CD4-positive, alpha-beta T cell treated with Interferon gamma for 1 hour (primary cell): ENCODE measurements around the gene C19orf85.
"Not testable (repeated sequence)": the region's sequence is repeated elsewhere in the genome, so short reads cannot be mapped to it uniquely, and the experiment has no call there.

ENCODE experiments used
- DNase-seq: peaks from one replicate; pipeline ENCODE4 v3.0.0-alpha.2; 2020

Gene C19orf85

DNA sequence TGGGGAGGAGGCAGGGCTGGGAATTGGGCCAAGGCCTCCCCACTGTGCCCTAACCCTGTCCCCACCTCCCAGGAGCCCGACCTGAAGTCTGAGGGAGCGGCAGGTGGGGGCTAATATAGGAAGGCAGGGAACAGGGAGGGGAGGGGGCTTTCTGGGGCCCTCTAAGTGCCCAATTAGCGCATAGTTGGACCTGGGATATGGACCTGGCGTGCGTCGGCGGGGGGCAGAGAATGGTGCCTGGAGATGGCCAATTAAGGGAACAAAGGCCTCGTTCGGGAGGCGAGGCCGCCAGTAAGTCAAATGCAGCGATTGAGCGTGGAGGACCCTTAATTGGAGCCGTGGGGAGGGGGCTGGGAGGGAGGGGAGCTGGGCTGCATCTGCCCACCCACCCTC is at the start of gene C19orf85:
Gene C19orf85, minus strand, starts transcription at position 90 of the 393 bp plus-strand sequence. CDS start 197 bp downstream, outside the sequence.
- no peak for DNase-seq

DNA sequence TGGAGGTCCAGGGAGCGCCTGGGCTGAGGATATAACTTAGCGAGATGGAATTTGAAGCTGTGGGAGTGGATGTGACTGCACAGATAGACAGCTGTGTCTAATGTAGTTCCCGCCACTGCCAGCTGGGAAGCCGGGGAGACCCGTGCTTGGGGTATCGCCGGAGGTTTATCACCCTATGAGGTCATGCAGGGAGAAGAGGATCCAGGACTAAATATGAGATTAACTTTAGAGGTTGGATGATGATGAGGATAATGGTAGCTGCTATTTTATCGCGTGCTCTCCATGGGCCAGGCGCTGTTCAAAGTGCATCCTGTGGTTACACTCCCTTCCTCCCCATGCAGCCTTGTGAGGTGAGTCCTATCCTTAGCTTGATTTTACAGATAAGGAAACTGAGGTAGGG is 43.6 kb upstream of the C19orf85 start:
- no peak for DNase-seq

DNA sequence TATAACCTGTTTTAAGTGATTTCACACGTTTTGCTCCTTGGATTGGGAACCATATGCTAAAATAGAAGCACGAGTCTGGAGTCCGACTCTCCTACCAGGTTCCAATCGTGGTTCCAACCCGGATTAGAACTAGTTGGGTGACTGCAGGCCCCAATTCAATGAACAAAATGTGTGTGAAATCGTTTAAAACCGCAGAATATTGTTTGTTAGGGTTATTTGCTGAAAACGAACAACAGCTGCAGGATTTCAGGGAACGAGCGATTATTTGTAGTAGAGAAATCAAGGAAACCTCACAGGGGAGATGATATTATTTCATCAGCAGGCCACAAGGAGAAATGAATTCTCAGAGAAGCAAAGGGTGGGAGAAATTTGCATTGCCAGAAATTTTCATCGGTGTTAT is 40.4 kb upstream of the C19orf85 start:
- no peak for DNase-seq

DNA sequence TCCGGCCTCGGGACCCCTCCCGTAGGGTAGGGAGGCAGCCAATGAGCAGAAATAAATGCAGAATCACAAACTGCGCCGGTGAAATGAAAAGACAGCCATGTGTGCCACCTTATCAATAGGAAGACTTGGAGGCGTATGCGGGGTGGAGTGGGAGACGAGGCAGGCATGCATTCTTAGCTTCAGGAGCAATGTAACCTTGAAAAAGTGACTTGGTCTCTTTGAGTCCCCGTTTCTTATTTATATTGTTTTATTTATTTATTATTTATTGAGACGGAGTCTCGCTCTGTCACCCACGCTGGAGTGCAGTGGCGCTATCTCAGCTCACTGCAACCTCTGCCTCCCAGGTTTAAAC is 39.7 kb upstream of the C19orf85 start:
- DNase-seq: no peak

DNA sequence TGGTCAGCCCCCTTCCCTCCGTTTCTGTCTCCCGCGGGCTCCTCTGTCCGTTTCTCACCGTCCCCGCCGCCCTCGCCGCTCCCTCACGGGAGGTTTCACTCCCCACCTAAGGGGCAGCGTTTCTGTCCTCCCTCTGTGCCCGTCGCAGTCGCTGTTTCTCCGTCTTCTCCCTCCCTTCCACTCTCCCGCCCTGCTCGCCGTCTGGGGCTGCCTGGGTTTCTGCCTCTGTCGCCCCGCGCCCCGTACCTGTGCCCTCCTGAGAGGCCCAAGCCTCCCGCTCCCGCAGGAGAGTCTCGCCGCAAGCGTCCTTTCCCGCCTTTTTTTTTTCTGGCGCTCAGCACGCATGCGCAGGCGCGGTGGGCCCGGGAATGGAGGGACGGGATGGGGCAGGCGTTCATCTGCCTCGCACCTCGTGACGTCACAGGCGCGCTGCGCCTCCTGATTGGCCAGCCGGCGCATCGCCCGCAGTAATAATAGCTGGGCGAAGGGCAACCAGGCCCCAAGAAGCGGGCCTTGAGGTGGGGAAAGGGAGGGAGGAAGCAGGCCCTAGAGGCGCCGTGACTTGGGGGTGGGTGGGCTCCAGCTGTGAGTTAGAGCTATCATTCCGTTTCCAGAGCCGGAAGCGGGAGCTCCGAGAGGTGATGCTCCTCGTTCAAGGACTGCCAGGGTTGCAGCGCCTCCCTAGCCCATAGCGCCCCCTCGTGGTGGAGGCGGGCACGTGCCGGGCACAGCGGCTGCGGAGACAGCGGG is 39.1 kb upstream of the C19orf85 start:
- peak; percentile 92 for DNase-seq

DNA sequence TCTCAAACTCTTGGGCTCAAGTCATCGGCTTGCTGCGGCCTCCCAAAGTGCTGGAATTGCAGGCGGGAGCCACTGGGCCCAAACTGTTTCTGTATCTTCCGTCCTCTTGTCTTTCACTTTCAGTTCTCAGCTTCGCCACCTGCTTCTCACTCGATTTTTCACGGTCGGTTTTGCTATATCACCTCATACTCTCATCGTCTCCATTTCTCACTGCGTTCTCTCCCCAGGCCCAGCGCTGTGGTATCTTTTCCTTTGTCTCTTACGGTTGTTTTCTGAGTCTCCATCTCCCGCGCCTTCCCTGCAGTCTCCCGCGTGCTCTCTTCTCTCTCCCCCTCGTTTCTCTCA is 38.6 kb upstream of the C19orf85 start:
- DNase-seq: no peak

DNA sequence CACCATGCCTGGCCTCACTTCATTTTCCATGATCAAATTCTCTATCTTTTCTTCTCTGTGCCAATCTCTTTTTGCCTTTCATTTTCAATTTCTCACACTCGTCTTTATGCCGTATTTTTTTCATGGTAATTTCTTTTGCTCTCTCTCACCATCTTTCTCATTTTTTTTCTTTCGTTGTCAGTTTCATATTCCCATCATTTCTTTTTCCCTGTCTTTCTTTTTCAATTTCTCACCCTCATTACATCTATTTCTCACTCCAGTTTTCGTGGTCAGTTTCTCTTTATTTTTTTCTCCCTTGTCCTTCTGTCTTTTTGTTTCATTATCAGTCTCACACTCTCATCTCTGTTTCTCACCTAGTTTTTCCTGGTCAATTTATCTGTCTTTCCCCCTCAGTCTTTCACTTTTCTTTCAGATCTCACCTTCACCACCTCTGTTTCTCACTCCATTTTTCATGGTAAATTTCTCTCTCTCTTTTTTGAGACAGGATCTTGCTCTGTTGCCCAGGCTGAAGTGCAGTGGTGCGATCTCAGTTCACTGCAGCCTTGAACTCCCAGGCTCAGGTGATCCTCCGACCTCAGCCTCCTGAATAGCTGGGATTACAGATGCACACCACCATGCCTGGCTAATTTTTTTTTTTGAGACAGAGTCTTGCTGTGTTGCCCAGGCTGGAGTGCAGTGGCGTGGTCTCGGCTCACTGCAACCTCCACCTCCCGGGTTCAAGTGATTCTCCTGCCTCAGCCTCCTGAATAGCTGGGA is 37.8 kb upstream of the C19orf85 start:
- DNase-seq: no peak

DNA sequence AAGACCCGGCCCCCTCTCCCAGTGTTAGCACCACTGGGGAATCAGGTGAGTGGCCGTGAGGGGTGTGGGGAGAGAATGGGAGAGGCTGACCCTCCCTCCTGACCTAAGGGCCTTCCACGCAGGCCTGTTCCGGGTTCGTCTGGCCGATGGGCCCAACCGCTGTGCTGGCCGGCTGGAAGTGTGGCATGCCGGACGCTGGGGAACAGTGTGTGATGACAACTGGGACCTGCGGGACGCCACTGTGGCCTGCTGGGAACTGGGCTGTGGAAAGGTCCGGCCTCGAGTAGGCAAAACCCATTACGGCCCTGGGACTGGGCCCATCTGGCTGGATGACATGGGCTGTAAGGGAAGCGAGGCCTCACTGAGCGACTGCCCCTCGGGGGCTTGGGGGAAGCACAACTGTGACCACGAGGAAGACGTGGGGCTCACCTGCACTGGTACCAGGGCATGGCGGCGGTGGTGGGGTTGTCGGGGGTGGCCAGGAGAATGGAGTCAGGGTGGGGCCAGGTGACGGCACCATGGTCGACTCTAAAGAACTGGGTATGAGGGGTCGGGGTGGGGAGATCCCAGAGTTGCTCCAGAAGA is 35.9 kb upstream of the C19orf85 start:
- no peak for DNase-seq

DNA sequence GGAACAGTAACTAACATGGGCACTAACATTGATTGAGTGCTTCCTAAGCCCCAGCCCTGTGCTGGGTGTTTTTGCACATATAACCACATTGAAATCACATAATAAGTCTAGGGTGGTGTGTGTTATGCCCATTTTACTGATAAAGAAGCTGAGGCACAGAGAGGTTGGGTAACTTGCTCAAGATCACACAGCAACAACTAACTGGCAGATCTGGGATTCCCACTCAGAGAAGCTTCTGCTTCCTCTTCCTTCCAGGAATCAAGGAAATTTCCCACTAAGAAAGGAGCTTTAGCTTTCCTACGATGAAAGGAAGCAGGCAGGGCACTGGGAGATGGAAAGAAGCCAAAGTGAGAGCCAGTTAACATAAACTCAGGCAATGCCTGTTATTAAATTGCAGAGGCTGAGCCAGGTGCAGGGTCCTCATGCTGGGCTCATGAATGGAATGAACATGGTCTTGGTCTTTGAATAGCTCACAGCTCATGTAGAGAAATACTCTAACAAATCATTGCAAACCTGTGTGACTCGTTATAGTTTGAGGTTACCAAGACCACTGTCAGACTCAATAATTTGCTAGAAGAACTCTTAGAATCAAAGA is 33.8 kb upstream of the C19orf85 start:
- no peak for DNase-seq

DNA sequence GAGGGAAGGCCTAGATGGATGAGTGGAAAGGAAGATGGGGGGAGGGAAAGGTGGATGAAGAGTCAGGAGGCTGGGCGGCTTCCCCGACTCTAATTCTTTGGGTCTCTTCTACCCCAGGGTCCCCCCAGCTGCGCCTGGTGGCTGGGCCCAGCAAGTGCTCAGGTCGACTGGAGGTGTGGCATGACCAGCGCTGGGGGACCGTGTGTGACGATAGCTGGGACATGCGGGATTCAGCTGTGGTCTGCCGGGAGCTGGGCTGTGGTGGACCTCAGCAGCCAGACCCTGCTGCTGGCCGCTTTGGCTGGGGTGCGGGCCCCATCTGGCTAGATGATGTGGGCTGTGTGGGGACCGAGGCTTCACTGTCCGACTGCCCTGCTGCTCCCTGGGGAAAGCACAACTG is 33.2 kb upstream of the C19orf85 start:
- DNase-seq: no peak

DNA sequence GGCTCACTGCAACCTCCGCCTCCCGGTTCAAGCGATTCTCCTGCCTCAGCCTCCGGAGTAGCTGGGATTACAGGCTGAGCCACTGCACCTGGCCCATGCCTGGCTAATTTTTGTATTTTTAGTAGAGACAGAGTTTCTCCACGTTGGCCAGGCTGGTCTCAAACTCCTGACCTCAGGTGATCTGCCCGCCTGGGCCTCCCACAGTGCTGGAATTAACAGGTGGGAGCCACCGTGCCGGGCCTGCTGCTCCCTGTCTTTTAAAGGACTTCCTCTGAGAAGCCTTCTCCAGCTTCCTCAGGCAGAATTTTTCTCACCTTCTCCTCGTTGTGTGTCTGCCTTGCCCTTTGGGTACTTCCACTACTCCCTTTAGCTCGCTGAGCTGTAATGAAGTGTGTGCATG is 32.3 kb upstream of the C19orf85 start:
- DNase-seq: not testable (repeated sequence)

DNA sequence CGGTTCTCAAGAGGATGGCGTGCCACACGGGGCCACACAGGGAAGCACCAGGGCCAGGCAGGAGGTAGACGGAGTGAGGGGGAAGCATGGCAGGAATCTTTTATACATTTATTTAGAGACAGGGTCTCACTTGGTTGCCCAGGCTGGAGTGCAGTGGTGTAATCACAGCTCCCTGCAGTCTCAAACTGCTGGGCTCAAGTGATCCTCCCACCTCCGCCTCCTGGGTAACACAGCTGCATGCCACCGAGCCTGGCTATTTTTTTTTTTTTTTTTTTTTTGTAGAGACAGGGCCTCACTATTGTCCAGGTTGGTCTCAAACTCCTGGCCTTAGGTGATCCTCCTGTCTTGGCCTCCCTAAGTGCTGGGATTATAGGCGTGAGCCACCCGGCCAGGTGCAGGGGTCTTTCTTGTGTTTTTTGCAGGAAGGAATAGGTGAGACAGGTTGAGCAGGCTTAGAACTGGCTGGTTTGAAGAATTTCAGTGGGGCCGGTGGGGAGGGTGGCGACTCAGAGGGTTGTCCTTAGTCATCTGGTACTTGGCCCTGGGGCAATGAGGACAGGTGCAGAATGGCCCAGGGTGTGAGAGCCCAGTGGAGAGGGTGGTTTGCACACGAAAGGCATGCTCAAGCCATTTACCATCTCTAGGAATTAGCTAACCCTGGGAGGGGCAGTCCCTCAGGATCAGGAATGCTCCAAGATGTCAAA is 31.2 kb upstream of the C19orf85 start:
- DNase-seq: no peak

DNA sequence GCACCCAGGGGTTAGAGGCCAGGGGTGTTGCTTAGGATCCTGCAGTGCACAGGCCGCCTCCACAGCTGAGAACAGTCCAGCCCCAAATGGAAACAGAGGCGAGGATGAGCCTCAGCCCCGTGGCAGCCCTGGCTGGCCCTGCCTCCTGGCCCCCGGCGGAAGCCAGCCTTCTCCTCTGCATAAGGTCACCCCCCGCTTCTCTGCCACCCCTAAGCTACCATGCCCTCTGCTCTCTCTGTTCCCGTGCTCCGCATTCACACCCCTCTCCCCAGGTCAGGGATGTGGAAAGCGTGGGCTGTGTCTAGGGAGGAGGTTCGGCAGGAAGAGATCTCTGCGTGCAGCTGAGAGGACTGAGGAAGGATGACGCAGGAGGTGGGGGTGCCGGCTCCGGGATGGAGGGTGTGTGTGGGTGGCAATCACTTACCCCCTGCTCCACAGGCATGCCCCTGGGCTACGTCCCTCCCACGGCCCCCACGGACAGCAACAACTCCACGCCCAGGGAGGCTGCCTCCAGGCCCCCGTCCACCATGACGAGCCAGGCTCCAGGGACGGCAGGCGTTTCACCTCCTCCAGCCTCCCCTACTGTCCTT is 29.7 kb upstream of the C19orf85 start:
- DNase-seq: no peak

DNA sequence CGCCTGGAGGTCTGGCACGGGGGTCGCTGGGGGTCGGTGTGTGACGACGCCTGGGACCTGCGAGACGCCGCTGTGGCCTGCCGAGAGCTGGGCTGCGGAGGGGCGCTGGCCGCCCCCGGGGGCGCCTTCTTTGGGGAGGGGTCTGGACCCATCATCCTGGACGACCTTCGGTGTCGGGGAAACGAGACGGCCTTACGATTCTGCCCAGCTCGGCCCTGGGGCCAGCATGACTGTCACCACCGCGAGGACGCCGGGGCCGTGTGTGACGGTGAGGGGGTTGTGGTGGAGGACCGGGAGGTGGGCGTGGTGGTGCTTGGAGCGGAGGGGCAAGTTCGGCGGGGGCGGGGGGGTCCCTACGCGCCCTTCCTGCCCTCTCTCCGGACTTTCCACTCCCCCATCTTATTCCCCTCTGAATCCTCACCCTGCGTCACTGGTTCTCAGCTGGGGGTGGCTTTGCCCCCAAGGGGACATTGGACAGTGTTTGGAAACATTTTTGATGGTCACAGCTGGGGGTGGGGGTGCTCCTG is 29.2 kb upstream of the C19orf85 start:
- no peak for DNase-seq

DNA sequence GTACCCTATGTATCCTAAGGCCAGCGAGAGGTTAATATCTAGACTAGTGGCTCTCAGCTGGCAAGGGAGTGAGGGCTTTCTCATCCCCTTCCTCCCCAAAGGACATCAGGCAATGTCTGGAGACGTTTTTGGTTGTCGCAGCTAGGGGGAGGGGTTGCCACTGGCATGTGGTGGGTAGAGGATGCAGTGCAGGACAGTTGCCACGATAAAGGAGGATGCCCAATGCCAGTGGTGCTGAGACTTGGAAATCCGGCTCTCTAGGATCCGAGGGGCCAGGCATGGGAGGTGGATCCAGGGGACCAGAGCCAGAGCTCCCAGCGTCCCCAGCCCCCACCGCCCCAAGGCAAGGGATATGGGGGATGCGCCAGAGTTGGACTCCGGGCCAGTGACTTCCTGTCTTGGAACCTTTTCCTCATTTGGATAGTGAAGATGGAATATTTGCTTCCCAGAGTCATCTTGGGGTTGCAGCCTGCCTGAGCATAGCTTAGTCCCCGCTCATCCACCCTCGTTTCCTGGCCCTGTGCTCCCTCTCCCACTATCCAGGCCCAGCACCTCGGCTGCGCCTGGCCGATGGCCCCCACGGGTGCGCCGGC is 28.6 kb upstream of the C19orf85 start:
- DNase-seq: no peak

DNA sequence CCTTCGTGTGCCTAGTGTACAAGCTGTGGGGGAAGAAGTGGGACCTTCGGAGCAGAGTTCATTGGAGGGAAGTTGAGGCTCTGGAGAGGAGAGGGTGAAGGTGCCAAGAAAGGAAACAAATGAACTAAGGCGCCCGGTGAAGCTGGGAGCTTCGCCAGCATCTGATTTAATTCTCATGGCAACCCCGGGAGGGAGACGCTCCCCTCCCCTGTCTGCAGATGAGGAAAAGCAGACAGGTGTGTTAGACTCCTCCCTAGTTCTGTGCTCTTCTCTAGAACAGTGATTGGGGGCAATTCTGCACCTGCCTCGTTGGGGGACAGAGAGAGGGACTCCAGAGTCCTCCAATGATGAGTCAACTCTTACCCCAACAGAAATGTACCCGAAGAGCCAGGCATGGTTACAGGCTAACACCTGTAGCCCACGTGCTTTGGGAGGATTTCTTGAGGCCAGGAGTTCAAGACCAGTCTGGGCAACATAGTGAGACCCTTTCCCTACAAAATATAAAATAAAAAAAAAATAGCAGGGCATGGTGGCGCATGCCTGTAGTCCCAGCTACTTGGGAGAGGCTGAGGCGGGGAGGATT is 27.9 kb upstream of the C19orf85 start:
- no peak for DNase-seq

DNA sequence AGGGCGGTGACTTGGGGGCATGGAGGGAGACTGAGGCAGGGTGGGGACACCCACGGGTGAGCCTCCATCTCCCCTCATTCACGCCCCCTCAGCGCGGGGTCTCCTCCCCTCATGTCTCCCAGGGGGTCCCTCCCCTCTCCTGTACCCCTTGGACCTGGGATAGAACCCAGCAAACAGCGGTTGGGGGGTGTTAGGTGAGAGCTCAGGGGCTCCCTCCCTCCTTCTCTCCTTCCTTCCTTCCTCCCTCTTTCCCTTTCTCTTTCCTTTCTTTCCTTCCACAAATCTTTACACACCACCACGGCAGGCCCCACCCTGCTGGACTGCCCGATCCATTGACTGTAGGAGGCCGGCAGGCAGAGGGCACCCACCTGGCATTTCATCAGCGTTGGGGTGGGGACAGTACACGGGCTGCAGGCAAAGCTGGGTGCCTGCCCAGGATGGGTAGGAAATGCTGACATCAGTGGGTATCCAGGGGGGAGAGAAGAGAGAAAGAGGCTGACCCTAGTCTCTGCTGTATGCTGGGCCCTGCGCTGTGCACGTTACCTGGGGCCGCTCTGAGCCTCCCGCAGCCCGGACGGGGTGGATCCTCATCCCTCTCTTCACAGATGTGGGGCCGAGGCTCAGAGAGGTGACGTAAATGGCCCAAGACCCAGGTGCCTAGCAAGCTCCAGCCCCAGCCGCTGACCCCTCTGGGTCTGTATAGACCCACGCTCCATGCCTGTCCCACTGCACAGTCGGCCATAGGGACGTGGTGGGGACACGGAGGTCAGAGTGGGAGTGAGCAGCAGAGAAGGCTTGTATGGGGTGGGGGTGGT is 27.2 kb upstream of the C19orf85 start:
- no peak for DNase-seq

DNA sequence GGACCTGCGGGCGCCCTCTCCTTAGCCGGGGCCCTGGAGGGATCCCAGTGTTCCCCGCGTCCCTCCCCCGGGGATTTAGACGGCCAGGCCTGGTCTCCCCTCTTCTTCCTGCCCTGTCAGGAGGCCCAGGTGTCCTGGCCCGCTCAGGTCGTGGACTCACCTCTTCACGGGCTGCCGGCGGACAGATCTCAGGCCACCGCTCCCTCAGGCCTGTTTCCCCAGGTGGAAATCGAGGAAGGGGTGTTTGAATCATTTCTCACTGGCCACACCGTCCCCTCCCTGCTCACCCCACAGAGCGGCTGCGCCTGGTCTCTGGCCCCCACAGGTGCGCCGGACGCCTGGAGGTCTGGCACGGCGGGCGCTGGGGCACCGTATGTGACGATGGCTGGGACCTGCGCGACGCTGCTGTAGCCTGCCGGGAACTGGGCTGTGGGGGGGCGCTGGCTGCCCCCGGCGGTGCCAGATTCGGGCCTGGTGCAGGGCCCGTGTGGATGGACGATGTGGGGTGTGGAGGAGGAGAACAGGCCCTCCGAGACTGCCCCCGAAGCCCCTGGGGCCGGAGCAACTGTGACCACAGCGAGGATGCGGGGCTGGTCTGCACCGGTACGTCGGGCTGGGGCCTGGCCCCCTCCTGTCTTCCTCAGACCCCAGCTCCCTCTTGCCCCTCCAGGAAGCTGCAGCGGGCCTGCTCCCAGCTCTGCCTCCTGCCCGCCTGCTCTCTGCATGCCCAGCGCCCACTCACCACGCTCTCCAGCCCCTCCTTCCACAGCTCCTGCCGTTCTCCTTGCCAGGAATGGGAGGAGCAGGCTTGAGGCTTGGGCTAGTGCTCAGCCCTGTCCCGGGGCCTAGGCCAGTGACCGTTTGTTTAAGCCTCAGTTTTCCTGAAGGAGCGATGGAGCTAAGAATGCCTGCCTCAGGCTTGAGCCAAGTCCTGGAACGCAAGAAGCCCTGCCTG is 26.2 kb upstream of the C19orf85 start:
- no peak for DNase-seq

DNA sequence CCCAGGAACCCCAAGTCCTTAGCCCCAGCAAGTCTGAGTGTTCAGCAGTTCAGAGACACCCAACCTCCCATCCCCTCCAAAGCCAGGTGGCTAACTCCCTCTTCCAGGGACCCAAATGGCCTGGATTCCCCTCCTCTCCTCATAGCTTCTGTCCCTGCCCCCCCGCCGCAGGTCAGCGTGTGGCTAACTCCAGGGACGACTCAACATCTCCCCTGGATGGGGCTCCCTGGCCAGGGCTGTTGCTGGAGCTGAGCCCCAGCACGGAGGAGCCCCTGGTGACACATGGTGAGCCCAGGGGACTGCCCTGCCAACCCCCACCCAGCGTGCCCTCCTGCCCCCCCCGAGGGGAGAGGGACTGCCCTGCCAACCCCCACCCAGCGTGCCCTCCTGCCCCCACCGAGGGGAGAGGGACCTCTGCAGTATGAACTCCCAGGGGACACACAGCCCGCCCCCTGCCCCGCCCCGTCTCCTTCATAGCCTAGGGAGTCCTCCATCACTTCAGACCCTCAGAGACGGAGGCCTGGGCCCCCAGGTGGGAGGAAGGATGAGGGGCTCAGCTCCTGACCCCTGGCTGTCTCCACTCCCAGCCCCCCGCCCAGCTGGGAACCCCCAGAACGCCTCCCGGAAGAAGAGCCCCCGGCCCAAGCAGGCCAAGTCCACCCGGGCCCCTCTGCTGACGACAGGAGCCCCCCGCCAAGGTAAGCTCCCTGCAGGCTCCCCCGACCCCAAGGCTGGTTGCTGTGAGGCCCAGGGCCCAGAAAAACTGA is 25.3 kb upstream of the C19orf85 start:
- DNase-seq: no peak
